ENCODE data around the gene ELL.

Gene ELL

DNA sequence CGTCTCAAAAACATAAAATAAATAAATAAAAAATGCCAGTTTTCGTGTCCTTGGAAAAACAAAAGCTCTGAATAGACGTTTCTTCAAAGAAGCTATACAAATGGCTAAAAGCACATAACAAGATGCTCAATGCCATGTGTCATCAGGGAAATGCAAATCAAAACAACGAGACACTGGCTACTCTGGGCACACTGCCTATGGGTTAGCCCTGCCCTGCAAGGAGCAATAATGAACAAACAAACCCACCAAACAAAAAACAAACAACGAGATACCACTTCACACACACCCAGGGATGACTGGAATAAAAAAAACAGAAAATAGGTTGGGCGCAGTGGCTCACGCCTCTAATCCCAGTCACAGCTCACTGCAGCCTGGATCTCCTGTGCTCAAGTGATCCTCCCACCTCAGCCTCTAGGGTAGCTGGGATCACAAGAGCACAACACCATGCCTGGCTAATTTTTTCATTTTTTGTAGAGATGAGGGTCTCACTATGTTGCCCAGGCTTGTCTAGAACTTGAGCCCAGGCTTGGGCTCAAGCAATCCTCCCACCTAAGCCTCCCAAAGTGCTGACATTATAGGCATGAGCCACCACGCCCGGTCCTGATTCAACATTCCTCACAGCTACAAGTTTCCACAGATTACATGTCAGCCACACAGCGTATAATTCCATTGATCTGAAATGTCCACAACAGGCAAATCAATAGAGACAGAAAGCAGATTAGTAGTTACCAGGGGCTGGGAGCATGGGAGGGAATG is 68.4 kb downstream of the ELL start:
- no peak overlapping the region for H2BK120ac ChIP-seq (ENCODE audit: low read depth, low read length)

DNA sequence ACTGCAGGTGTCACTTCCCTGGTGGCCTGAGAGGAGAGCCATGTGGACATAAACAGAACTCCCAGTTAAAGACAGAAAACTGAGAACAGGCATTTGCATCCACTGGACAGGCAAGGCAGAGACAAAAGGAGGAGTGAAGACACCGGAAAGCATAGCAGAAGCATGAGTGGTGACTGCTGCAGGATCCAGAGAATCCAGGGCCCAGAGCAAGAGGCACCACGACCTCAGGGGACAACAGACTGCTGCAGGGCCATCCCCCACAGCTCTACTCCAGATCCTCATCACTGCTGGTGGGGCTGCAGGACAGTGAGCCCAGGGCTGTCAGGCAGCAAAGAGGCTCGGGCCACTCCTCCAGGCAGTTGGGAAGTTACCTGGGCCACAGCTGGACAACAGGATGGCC is 69.5 kb downstream of the ELL start:
- Histone ChIP-seq H3K79me1 (replicated peaks; ENCODE audit: low read length, poor library complexity, severe bottlenecking) (peaks cover 31% of the 10 kb centered on the region), H3K4me1 (ENCODE audit: control insufficient read depth, insufficient read depth, low read depth, low read length) (peaks cover 25% of the 10 kb centered on the region), H3K4me3 (ENCODE audit: insufficient read depth in 1 of 2, low read depth in 1 of 2, low read length in 2 of 2) (no peak overlapping the region), H3K14ac (ENCODE audit: low read length in 2 of 2) (no peak overlapping the region), H2BK5ac (ENCODE audit: low read depth, low read length, poor library complexity, severe bottlenecking) (no peak overlapping the region), H2BK120ac (ENCODE audit: low read depth, low read length) (no peak overlapping the region), H3K27ac (ENCODE audit: low read length, poor library complexity, severe bottlenecking) (no peak overlapping the region), H3K18ac (ENCODE audit: low read depth in 1 of 2, low read length in 2 of 2) (no peak overlapping the region), H2AK5ac (ENCODE audit: low read length, severe bottlenecking) (no peak overlapping the region), H4K91ac (ENCODE audit: low read length) (no peak overlapping the region), H2BK12ac (ENCODE audit: low read length in 2 of 2) (no peak overlapping the region), H3K4me2 (ENCODE audit: low read length, poor library complexity, severe bottlenecking) (no peak overlapping the region), H3K23ac (ENCODE audit: low read length in 2 of 2) (no peak overlapping the region), H4K8ac (ENCODE audit: low read length) (peak overlapping the region; percentile 47), H3K4ac (ENCODE audit: low read depth in 1 of 2, low read length in 2 of 2) (peak overlapping the region in 1 of 2 experiments; percentile 61), H2AFZ (ENCODE audit: low read depth, low read length) (no peak overlapping the region), H3K9ac (ENCODE audit: low read length) (peak overlapping the region; percentile 16), H2BK15ac (ENCODE audit: low read depth, poor library complexity, severe bottlenecking) (no peak overlapping the region), H3K9me3 (ENCODE audit: control insufficient read depth, low read length) (no peaks in the 10 kb centered on the region), H3K27me3 (ENCODE audit: control insufficient read depth in 1 of 2, insufficient read depth in 1 of 2, low read length in 2 of 2) (no peaks in the 10 kb centered on the region), H3K36me3 (ENCODE audit: control insufficient read depth in 1 of 2, insufficient read depth in 2 of 2, low read depth in 1 of 2, low read length in 2 of 2) (peaks cover 60 to 69% of the 10 kb centered on the region in 2 experiments)
- DNase-seq = no peak
- 61% methylated on average over 3 of the region's 3 CpGs for WGBS

More for the DNA sequence above, 68.4 kb downstream of the ELL start:
- no peak overlapping the region for H3K18ac ChIP-seq (ENCODE audit: low read depth in 1 of 2, low read length in 2 of 2)
- H3K27me3 ChIP-seq (ENCODE audit: control insufficient read depth in 1 of 2, insufficient read depth in 1 of 2, low read length in 2 of 2) = no peaks in the 10 kb centered on the region
- H3K79me1 ChIP-seq (replicated peaks; ENCODE audit: low read length, poor library complexity, severe bottlenecking) = peaks cover 34% of the 10 kb centered on the region
- H2BK12ac ChIP-seq (ENCODE audit: low read length in 2 of 2) = no peak overlapping the region
- DNase-seq = peak; percentile 39
- peak overlapping the region; percentile 0 for H3K9ac ChIP-seq (ENCODE audit: low read length)
- no peak overlapping the region for H2AFZ ChIP-seq (ENCODE audit: low read depth, low read length)
- no peak overlapping the region for H2BK15ac ChIP-seq (ENCODE audit: low read depth, poor library complexity, severe bottlenecking)
- no peak overlapping the region for H3K14ac ChIP-seq (ENCODE audit: low read length in 2 of 2)
- no peak overlapping the region for H3K23ac ChIP-seq (ENCODE audit: low read length in 2 of 2)
- no peak overlapping the region for H4K91ac ChIP-seq (ENCODE audit: low read length)
- no peak overlapping the region for H2AK5ac ChIP-seq (ENCODE audit: low read length, severe bottlenecking)
- H2BK5ac ChIP-seq (ENCODE audit: low read depth, low read length, poor library complexity, severe bottlenecking) = no peak overlapping the region
- 80% methylated on average over 10 of the region's 10 CpGs for WGBS
- no peak overlapping the region for H4K8ac ChIP-seq (ENCODE audit: low read length)
- H3K4me1 ChIP-seq (ENCODE audit: control insufficient read depth, insufficient read depth, low read depth, low read length) = peaks cover 35% of the 10 kb centered on the region
- no peak overlapping the region for H3K4me3 ChIP-seq (ENCODE audit: insufficient read depth in 1 of 2, low read depth in 1 of 2, low read length in 2 of 2)
- no peaks in the 10 kb centered on the region for H3K9me3 ChIP-seq (ENCODE audit: control insufficient read depth, low read length)
- no peak overlapping the region for H3K4ac ChIP-seq (ENCODE audit: low read depth in 1 of 2, low read length in 2 of 2)
- no peak overlapping the region for H3K27ac ChIP-seq (ENCODE audit: low read length, poor library complexity, severe bottlenecking)
- no peak overlapping the region for H3K4me2 ChIP-seq (ENCODE audit: low read length, poor library complexity, severe bottlenecking)
- H3K36me3 ChIP-seq (ENCODE audit: control insufficient read depth in 1 of 2, insufficient read depth in 2 of 2, low read depth in 1 of 2, low read length in 2 of 2) = peaks cover 63 to 73% of the 10 kb centered on the region in 2 experiments

DNA sequence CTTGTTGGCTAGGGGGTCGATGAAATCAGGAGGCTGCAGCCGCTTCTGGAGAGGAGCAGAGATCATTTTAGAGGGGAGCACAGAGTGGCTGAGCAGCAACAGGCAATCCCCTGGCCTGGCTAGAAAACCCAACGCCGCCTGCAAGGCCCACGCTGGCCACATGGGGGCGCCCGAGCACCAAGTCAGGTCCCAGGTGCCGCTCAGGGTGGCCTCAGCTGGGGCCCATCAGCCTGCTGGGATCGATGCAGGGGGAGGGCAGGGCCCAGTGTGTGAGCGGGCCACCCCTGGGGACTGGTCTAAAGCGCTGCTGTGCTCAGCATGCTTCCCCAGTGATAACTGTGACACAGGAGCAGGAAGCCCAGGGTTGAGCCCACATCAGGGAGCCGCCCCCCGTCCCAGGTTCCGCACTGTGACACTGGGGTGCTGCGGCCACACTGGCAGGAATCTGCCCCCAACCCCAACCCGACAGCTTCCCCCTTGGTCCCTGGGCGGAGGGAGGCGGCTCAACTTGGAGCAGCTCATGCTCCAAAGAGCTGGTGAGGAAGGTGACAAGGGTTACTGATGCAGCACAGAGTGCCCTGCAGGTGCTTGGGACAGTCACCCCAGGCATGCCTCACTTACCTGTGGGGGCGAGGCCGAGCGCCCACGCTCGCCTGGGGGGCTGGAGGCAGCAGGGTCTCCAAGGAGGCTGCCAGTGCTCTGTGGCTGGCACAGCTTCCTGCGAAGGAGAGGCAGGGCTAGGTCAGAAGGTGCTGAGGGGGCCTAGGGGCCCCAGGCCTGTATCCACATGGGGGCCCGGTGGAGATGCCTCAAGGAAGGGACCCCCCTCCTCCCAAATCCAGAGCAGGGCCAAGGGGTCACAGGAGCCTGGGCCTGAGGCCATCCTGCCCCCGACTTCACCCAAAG is 70.7 kb downstream of the ELL start:
- Histone ChIP-seq H2AK5ac (ENCODE audit: low read length, severe bottlenecking) (no peak overlapping the region), H2BK5ac (ENCODE audit: low read depth, low read length, poor library complexity, severe bottlenecking) (no peak overlapping the region), H3K36me3 (ENCODE audit: control insufficient read depth in 1 of 2, insufficient read depth in 2 of 2, low read depth in 1 of 2, low read length in 2 of 2) (peaks cover 65 to 69% of the 10 kb centered on the region in 2 experiments), H3K18ac (ENCODE audit: low read depth in 1 of 2, low read length in 2 of 2) (peak overlapping the region in 1 of 2 experiments; percentile 48), H3K4me3 (ENCODE audit: insufficient read depth in 1 of 2, low read depth in 1 of 2, low read length in 2 of 2) (no peak overlapping the region), H3K79me1 (replicated peaks; ENCODE audit: low read length, poor library complexity, severe bottlenecking) (peaks cover 35% of the 10 kb centered on the region), H4K8ac (ENCODE audit: low read length) (peak overlapping the region; percentile 69), H3K14ac (ENCODE audit: low read length in 2 of 2) (no peak overlapping the region), H3K27ac (ENCODE audit: low read length, poor library complexity, severe bottlenecking) (no peak overlapping the region), H3K9ac (ENCODE audit: low read length) (no peak overlapping the region), H3K23ac (ENCODE audit: low read length in 2 of 2) (no peak overlapping the region), H2BK120ac (ENCODE audit: low read depth, low read length) (peak overlapping the region; percentile 22), H3K4me1 (ENCODE audit: control insufficient read depth, insufficient read depth, low read depth, low read length) (peaks cover 30% of the 10 kb centered on the region), H2BK15ac (ENCODE audit: low read depth, poor library complexity, severe bottlenecking) (no peak overlapping the region), H3K4me2 (ENCODE audit: low read length, poor library complexity, severe bottlenecking) (no peak overlapping the region), H4K91ac (ENCODE audit: low read length) (peak overlapping the region; percentile 25), H3K27me3 (ENCODE audit: control insufficient read depth in 1 of 2, insufficient read depth in 1 of 2, low read length in 2 of 2) (no peaks in the 10 kb centered on the region), H2BK12ac (ENCODE audit: low read length in 2 of 2) (peak overlapping the region in 1 of 2 experiments; percentile 6), H2AFZ (ENCODE audit: low read depth, low read length) (no peak overlapping the region), H3K9me3 (ENCODE audit: control insufficient read depth, low read length) (no peaks in the 10 kb centered on the region), H3K4ac (ENCODE audit: low read depth in 1 of 2, low read length in 2 of 2) (peak overlapping the region in 1 of 2 experiments; percentile 6)
- 57% methylated on average over 26 of the region's 26 CpGs for WGBS
- peak; percentile 77 for DNase-seq
